ENCODE measurements around the gene WDR88. TPM values are rescaled to one million over a fixed set of nuclear protein-coding genes. Genes with fewer than 3 reads are reported as not detected.

The WDR88 gene
- polyA plus RNA-seq, 1 donor from 2014 or later: 0.35 TPM

DNA sequence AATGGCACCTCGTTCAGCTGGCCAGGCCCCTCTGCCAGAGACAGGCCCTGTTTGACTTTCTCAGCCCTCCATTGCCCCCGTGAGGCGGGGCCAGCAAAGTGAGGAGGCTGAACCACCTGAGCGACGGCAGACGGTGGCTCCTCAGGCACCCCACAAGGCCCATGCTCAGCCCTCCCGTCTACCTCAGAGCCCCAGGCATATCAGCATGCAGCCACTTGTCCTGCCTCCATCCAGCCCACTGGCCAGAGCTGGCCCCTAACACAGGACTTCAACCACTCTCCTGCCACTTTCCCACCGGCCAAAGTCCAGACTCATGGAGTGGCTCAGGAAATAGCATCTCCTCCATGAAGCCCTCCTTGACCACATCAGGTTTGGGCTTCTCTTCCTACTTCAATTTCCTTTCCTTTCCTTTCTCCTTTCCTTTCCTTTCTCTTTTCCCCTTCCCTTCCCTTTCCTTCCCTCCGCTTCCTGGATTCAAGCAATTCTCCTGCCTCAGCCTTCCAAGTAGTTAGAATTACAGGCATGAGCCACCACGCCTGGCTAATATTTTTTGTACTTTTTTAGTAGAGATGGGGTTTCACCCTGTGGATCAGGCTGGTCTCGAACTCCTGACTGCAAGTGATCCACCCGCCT lies 84.4 kb downstream of the WDR88 start:
- H3K9me3 ChIP-seq (ENCODE audit: low read length): no peaks in the 10 kb centered on the region
- H2AFZ ChIP-seq (ENCODE audit: low read depth, low read length): no peak overlapping the region
- no peak overlapping the region for H3K4me2 ChIP-seq (ENCODE audit: low read length)
- no peaks in the 10 kb centered on the region for H3K79me2 ChIP-seq (replicated peaks; ENCODE audit: insufficient read depth, low read length)
- H3F3A ChIP-seq (ENCODE audit: insufficient read depth, low read length, poor library complexity, severe bottlenecking): no peaks in the 10 kb centered on the region
- H3K4me3 ChIP-seq (ENCODE audit: low read length): no peak overlapping the region
- H3K9me2 ChIP-seq (ENCODE audit: insufficient read depth, low read length): no peaks in the 10 kb centered on the region
- H3K9ac ChIP-seq (ENCODE audit: low read length): no peak overlapping the region
- H3K27me3 ChIP-seq (ENCODE audit: insufficient read depth, low read depth, low read length): no peaks in the 10 kb centered on the region
- H4K20me1 ChIP-seq (ENCODE audit: insufficient read depth): no peaks in the 10 kb centered on the region
- H3K36me3 ChIP-seq (ENCODE audit: insufficient read depth, low read length): no peaks in the 10 kb centered on the region
- TF ChIP-seq EZH2 (IDR thresholded peaks at IDR 0.05; ENCODE audit: borderline replicate concordance, insufficient read depth, low read length, poor library complexity, severe bottlenecking): no peak
- no peak overlapping the region for H3K27ac ChIP-seq (ENCODE audit: low read length)

DNA sequence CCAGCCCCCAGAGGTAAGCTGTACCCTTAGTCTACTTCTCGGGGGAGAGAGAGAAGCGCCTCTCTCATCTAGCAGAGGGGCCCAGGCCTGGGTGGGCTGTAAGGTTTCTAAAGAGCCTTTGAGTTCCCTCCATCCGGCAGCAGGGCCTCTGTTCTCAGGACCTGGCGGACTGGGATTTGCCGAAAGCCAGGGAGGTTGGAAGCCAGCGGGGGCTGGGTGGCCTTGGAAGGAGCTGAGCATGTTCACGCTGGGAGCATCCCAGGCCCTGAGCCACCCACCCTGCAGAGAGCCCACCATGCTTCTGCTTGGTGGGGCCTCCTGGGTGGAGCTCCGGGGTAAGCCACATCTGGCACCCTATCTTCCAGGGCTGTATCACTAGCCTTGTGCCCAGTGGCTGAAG lies 86.0 kb downstream of the WDR88 start:
- Histone ChIP-seq H3K9me3 (ENCODE audit: low read length) (no peaks in the 10 kb centered on the region), H2AFZ (ENCODE audit: low read depth, low read length) (no peak overlapping the region), H3K9me2 (ENCODE audit: insufficient read depth, low read length) (no peaks in the 10 kb centered on the region), H3K27me3 (ENCODE audit: insufficient read depth, low read depth, low read length) (peaks cover 3% of the 10 kb centered on the region), H3K4me2 (ENCODE audit: low read length) (no peak overlapping the region), H3K4me3 (ENCODE audit: low read length) (no peak overlapping the region), H3K79me2 (replicated peaks; ENCODE audit: insufficient read depth, low read length) (no peaks in the 10 kb centered on the region), H3K27ac (ENCODE audit: low read length) (no peak overlapping the region), H3F3A (ENCODE audit: insufficient read depth, low read length, poor library complexity, severe bottlenecking) (no peaks in the 10 kb centered on the region), H3K36me3 (ENCODE audit: insufficient read depth, low read length) (no peaks in the 10 kb centered on the region), H4K20me1 (ENCODE audit: insufficient read depth) (no peaks in the 10 kb centered on the region), H3K9ac (ENCODE audit: low read length) (no peak overlapping the region)
- TF ChIP-seq, protein P1, sequence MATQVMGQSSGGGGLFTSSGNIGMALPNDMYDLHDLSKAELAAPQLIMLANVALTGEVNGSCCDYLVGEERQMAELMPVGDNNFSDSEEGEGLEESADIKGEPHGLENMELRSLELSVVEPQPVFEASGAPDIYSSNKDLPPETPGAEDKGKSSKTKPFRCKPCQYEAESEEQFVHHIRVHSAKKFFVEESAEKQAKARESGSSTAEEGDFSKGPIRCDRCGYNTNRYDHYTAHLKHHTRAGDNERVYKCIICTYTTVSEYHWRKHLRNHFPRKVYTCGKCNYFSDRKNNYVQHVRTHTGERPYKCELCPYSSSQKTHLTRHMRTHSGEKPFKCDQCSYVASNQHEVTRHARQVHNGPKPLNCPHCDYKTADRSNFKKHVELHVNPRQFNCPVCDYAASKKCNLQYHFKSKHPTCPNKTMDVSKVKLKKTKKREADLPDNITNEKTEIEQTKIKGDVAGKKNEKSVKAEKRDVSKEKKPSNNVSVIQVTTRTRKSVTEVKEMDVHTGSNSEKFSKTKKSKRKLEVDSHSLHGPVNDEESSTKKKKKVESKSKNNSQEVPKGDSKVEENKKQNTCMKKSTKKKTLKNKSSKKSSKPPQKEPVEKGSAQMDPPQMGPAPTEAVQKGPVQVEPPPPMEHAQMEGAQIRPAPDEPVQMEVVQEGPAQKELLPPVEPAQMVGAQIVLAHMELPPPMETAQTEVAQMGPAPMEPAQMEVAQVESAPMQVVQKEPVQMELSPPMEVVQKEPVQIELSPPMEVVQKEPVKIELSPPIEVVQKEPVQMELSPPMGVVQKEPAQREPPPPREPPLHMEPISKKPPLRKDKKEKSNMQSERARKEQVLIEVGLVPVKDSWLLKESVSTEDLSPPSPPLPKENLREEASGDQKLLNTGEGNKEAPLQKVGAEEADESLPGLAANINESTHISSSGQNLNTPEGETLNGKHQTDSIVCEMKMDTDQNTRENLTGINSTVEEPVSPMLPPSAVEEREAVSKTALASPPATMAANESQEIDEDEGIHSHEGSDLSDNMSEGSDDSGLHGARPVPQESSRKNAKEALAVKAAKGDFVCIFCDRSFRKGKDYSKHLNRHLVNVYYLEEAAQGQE (IDR thresholded peaks at IDR 0.05; ENCODE audit: borderline replicate concordance): no peak
- TF ChIP-seq MXI1 (conservative IDR thresholded peaks at IDR 0.05; ENCODE audit: poor library complexity, severe bottlenecking) (no peak), EZH2 (IDR thresholded peaks at IDR 0.05; ENCODE audit: borderline replicate concordance, insufficient read depth, low read length, poor library complexity, severe bottlenecking) (no peak), TAF1 (IDR thresholded peaks at IDR 0.05; ENCODE audit: low read depth) (no peak)
- TF ChIP-seq, protein P2, sequence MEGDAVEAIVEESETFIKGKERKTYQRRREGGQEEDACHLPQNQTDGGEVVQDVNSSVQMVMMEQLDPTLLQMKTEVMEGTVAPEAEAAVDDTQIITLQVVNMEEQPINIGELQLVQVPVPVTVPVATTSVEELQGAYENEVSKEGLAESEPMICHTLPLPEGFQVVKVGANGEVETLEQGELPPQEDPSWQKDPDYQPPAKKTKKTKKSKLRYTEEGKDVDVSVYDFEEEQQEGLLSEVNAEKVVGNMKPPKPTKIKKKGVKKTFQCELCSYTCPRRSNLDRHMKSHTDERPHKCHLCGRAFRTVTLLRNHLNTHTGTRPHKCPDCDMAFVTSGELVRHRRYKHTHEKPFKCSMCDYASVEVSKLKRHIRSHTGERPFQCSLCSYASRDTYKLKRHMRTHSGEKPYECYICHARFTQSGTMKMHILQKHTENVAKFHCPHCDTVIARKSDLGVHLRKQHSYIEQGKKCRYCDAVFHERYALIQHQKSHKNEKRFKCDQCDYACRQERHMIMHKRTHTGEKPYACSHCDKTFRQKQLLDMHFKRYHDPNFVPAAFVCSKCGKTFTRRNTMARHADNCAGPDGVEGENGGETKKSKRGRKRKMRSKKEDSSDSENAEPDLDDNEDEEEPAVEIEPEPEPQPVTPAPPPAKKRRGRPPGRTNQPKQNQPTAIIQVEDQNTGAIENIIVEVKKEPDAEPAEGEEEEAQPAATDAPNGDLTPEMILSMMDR (IDR thresholded peaks at IDR 0.05; ENCODE audit: poor library complexity, severe bottlenecking): no peak

DNA sequence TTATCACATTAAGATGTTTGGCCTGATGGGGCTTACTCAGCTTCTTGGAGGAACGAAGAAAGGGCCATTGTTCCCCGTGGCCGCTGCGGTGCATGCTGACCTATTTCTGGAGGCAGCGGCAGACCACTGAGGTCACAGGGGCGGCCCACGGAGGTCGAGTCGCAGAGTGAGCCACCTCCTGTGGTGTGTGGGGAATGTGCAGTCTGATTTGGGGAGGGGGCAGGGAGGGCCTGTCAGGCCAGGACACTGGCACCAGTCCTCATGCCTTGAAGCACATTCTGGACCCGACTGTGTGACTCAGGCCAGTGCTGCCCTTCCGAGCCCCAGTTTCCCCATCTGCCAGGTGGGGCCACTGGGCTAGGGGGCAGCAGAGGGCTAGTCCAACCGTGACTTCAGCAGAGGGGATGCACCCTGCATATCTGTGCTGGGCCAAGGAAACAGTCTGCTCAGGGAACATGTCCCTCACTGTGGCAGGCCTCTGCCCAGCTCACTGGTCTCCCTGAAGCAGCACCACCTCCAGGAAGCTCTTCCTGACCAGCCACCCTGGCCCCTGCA lies 87.4 kb downstream of the WDR88 start:
- Histone ChIP-seq H3K79me2 (replicated peaks; ENCODE audit: insufficient read depth, low read length) (no peaks in the 10 kb centered on the region), H3K4me2 (ENCODE audit: low read length) (no peak overlapping the region), H2AFZ (ENCODE audit: low read depth, low read length) (no peak overlapping the region), H3K9me3 (ENCODE audit: low read length) (no peaks in the 10 kb centered on the region), H3K27ac (ENCODE audit: low read length) (no peak overlapping the region), H3K9me2 (ENCODE audit: insufficient read depth, low read length) (no peaks in the 10 kb centered on the region), H3K27me3 (ENCODE audit: insufficient read depth, low read depth, low read length) (peaks cover 7% of the 10 kb centered on the region), H3K9ac (ENCODE audit: low read length) (no peak overlapping the region), H4K20me1 (ENCODE audit: insufficient read depth) (no peaks in the 10 kb centered on the region), H3F3A (ENCODE audit: insufficient read depth, low read length, poor library complexity, severe bottlenecking) (no peaks in the 10 kb centered on the region), H3K4me3 (ENCODE audit: low read length) (no peak overlapping the region), H3K36me3 (ENCODE audit: insufficient read depth, low read length) (no peaks in the 10 kb centered on the region)
- TF ChIP-seq MXI1 (conservative IDR thresholded peaks at IDR 0.05; ENCODE audit: poor library complexity, severe bottlenecking): no peak
- no peak for TF ChIP-seq EP300 (conservative IDR thresholded peaks at IDR 0.05; ENCODE audit: poor library complexity, severe bottlenecking)
- TF ChIP-seq, protein P1 (IDR thresholded peaks at IDR 0.05; ENCODE audit: borderline replicate concordance): no peak
- TF ChIP-seq RAD21 (conservative IDR thresholded peaks at IDR 0.05): no peak
- no peak for TF ChIP-seq SMC3 (conservative IDR thresholded peaks at IDR 0.05; ENCODE audit: poor library complexity)
- no peak for TF ChIP-seq TAF1 (IDR thresholded peaks at IDR 0.05; ENCODE audit: low read depth)
